HG02852 (cell line): ENCODE measurements around the gene TMEM86B.

Source experiments
- ATAC-seq: cut with Tn5 transposase; IDR thresholded peaks from one replicate; pipeline ENCODE4 v1.9.1; 2021; ENCODE audit warnings: mild to moderate bottlenecking, moderate library complexity; ENCODE audit not compliant: unreplicated experiment

TMEM86B gene

DNA sequence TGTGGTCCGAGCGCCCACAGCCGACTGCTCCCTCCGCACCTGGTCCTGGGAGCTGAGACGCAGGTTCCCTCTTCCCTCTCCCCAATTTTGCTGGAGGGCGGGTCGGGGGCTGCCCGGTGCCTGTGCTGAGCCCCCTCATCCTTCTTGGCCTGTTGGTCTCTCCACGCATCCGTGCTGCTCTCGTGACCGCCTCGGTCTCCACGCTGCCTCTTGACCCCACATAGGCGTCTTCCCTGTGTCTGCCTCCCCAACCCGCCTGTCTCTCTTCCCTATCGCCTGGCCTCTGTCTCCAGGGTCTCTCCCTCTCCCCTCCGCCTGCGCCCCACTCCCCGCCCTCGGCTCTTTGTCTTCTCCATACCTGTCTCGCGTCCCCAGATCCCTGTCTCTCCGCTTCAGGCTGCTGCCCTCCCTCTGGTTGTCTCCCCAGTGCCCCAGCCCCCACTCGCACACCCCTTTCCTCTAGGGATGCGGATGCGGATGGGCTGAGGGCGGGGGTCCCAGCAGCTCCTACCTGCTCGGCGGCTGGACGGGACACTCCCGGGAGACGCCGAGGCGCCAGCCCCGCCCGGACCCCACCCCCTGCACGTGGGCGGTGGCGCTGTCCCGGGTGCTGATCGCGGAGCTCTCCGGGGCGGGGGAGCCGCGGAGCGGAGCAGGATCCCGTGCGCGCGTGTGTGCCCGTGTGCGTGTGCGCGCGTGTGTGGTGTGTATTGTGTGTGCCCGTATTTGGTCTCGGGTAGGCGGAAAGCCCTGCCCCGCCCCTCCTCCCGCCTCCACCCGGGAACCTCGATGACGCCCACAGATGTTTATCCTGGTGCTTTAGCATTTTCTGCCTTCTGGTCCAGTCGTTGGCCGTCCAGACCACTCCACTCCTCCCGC lies 48.7 kb downstream of the TMEM86B start, which contains the start of gene SYT5:
TSS of gene SYT5 (minus strand) at position 684 of the 879 bp plus-strand sequence. CDS start 1,248 bp downstream, outside the sequence.
- no peak for ATAC-seq

DNA sequence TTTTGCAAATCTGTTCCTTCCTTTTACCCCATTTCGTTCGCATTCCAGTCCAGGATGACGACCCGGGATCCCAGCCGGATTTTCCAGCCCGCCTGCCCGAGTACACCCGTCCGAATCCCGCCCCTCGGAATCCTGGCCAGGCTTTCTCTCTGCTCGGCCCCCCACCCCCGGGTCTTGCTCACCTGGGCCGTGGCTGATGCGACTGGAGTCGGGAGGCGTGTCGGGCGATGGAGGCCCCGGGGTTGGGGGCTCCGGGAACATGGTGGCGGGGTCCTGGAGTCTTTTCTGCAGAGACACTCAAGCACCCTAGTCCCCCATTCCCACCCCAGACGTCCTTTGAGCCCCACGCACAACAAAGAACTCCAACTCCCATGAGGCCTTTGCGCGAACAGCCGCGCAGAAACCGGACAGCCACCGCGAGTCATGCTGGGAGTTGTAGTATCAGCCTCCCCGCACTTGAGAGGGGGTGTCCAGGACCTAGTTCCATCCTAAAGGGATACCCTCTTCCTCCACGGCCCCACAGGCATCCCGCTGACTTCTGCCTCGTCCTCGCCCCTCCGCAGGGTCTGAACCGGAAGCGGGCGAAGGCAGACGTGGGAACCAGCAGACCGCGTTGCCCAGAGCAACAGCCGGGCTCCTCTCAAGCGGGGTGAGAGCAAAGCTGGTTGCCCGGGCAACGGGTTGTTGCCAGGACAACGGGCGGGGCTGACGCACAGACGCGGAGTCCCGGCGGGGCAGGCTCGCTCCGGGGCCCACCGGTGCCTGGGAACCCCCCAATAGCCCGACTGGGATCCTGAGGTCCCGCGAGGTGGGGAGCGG lies 49.6 kb downstream of the TMEM86B start:
- no peak for ATAC-seq
